Bronchial epithelial cell (primary cell): ENCODE measurements around the gene CRYBB3. TPM values are rescaled to one million over a fixed set of nuclear protein-coding genes. Genes with fewer than 3 reads are reported as not detected.
A peak's percentile ranks its signal among the peaks of the same experiment; 100 is the strongest.

Source experiments
- DNase-seq: peaks from one replicate; pipeline ENCODE4 v3.0.0-alpha.2; 2010; ENCODE audit warnings: low read depth
- FAIRE-seq: peaks from 2 replicates; lab custom pipeline; 2011; peaks lifted over from hg19 to GRCh38; lab: Jason Lieb, UNC
- H3K27me3 ChIP-seq: 2 replicates; pipeline ENCODE4 v1.5.1; 2011; ENCODE audit warnings: low read length; ENCODE audit not compliant: control insufficient read depth, insufficient read depth
- H3K36me3 ChIP-seq: 2 replicates; pipeline ENCODE4 v1.5.1; 2011; ENCODE audit warnings: low read length; ENCODE audit not compliant: control insufficient read depth, insufficient read depth
- H3K4me3 ChIP-seq: 2 replicates; pipeline ENCODE4 v1.5.1; 2011; ENCODE audit warnings: mild to moderate bottlenecking, low read depth, low read length, control low read depth
- total RNA-seq: library from RNA; depleted of rRNA; stranded (reverse); fragments of >200 nt; gene quantifications from 2 replicates; pipeline ENCODE4 v1.2.1, GENCODE V29; 2014
- TF ChIP-seq, protein P1 (sequence below): IDR thresholded peaks from 2 replicates; pipeline ENCODE4 v1.5.1; 2011; ENCODE audit warnings: mild to moderate bottlenecking, moderate library complexity, low read length, control low read depth, inconsistent platforms; ENCODE audit not compliant: insufficient read depth, severe bottlenecking

CRYBB3 gene
- total RNA-seq, 1 donor from 2014 or later, result not detected

DNA sequence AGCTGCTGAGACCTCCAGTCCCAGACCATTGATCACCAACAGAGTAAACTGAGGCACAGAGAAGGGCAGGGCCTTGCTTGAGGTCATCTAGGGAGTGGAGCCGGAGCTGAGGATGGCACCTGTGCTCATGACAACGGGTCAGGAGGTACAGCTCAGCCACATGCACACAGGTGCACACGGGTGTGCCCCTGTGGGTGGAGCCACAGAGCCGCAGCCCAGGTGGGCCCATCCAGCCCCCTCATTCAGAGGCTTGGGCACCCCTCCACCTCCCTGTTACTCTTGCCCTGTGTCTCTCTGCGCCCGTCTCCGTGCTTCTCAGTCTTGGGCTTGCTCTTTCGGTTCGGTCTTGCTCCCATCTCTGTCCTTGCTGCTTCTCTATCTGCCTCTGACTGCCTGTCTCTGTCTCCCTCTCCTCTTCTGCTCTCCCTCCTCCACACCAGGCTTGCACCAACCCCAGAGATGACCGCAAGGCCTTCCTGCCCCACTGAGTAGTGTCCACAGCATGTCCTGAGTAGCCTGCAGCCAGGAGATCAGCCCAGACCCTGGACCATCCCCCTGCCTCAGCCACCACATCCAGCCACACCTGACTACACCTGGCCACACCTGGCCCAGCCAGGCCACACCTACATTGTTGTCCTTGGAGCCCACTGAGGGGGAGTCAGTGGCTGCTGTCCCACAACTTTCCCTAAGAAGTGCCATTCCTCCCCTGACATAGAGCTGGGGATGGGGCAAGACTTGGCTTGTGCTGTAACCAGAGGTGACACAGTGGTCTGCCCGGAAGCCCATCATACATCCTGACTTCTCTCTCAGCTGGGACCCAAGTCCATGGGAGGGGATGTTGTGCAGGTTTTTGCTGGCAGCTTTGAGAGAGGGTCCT is 39.3 kb upstream of the CRYBB3 start:
- H3K27me3 ChIP-seq, result no peaks in the 10 kb centered on the region
- peaks cover 2% of the 10 kb centered on the region for H3K36me3 ChIP-seq
- FAIRE-seq (peak; percentile 92), DNase-seq (no peak)
- H3K4me3 ChIP-seq, result no peak overlapping the region
- TF ChIP-seq, protein P1, sequence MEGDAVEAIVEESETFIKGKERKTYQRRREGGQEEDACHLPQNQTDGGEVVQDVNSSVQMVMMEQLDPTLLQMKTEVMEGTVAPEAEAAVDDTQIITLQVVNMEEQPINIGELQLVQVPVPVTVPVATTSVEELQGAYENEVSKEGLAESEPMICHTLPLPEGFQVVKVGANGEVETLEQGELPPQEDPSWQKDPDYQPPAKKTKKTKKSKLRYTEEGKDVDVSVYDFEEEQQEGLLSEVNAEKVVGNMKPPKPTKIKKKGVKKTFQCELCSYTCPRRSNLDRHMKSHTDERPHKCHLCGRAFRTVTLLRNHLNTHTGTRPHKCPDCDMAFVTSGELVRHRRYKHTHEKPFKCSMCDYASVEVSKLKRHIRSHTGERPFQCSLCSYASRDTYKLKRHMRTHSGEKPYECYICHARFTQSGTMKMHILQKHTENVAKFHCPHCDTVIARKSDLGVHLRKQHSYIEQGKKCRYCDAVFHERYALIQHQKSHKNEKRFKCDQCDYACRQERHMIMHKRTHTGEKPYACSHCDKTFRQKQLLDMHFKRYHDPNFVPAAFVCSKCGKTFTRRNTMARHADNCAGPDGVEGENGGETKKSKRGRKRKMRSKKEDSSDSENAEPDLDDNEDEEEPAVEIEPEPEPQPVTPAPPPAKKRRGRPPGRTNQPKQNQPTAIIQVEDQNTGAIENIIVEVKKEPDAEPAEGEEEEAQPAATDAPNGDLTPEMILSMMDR, result no peak

DNA sequence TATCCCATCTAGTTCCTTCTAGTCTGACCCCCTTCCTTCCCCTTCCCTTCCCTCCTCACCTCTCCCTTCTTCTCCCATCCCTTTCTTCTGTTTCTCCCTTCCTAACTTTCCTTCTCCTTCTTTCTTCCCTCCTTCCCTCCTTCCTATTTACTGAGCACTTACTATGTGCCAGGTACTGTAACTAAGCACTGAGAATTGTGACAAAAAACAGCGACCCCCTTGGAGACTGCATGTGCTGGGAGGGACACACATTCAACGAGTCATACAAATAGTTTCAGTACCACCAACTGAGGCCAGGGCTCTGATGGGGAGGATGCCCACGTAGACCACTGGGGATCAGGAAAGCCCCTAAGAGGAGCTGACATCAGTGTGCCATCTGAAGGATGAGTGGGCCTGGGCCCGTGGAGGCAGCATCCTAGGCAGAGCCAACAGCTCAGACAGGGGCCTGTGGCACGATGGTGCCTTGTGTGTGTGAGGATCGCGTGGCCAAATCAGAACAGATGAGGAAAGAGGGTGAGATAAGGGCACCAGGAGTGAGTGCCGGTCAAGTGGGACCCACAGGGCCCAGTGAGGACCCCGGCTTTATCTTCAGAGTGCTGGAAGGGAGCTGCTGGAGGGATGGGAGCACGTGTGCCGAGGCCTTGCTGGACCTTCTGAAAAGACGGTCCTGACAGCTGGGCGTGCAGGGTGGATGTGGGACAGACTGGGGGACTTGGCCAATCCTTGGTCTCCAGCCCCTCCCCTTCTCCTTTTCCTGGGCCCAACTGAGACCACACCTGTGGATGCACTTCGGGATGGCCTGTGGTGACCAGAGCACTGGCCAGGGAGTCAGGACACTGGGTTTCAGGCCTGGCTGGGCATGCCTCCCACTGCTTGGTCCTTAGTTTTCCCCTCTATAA is 38.4 kb upstream of the CRYBB3 start:
- DNase-seq (no peak), FAIRE-seq (no peak)
- TF ChIP-seq, protein P1, result no peak
- H3K27me3 ChIP-seq, result no peaks in the 10 kb centered on the region
- H3K36me3 ChIP-seq, result peaks cover 2% of the 10 kb centered on the region
- no peak overlapping the region for H3K4me3 ChIP-seq

DNA sequence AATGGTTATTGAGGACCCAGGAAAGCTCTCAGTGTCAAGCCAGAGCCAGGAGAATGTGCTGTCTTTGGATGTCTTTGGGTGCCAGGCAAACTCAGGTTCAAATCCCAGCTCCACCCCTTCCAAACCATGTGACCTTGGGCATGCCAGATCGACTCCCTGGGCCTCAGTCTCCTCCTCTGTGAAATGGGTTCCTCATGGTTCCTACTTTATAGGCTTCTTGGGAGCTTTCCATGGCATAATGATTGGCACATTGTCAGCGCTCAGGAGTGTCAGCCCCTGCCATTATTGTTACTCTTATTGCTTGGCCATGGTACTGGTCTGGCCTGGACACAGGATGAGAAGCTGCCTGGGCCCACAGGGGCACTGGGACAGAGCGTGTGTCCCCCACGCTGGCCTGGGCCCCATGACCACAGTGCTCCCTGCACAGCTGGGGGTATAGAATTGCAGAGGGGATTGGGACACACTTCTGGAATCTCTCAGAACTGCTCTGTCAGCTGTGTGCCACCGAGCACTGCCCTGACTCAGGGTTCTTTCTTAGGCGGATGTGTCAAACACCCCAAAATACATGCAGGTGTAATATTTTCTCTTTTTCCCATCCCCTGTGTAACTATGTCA is 37.6 kb upstream of the CRYBB3 start:
- peaks cover 2% of the 10 kb centered on the region for H3K36me3 ChIP-seq
- no peak overlapping the region for H3K4me3 ChIP-seq
- DNase-seq (no peak), FAIRE-seq (no peak)
- TF ChIP-seq, protein P1, result no peak
- no peaks in the 10 kb centered on the region for H3K27me3 ChIP-seq

DNA sequence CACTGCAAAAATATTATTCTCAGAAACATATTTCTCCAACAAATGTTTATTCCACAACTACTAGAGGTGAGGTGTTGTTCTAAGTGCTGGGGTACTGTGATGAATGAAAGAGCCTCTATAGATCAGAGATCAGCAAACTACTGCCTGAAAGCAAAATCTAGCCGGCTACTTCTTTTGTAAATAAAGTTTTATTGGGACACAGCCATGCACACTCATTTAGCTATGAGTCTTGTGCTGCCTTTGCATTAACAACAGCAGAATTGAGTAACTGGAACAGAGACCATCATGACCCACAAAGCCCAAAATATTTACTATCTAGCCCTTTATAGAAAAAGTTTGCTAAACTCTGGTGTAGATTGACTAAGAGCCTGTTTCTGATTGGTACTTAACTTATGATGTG is 37.1 kb upstream of the CRYBB3 start:
- FAIRE-seq (no peak), DNase-seq (no peak)
- Histone ChIP-seq H3K36me3 (peaks cover 2% of the 10 kb centered on the region), H3K27me3 (no peaks in the 10 kb centered on the region), H3K4me3 (no peak overlapping the region)
- TF ChIP-seq, protein P1, result no peak

DNA sequence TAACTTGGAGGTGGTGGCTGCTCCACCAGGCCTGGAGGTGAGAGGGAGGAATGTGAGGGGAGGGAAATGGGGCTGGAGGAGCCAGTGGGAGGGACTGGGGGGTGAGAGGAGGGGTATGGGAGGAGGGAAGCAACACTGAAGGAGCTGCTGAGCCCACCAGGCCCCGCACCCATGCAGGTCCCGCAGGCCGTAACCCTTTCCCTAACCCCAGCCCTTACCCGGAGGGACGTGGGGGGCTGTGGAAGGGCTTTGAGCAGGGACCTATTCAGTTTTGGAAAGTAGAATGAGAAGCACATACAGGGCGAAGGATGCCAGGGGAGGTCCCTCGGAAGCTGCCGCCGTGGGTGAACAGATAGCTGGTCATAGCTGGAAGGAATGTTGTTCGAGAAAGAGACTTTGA is 33.9 kb upstream of the CRYBB3 start:
- Histone ChIP-seq H3K27me3 (no peaks in the 10 kb centered on the region), H3K4me3 (no peak overlapping the region), H3K36me3 (peaks cover 3% of the 10 kb centered on the region)
- TF ChIP-seq, protein P1, result no peak
- FAIRE-seq (no peak), DNase-seq (no peak)
